Kidney (tissue), 14 donors: ENCODE results near the gene RAE1. TPM values are rescaled to one million over a fixed set of nuclear protein-coding genes. Genes with fewer than 3 reads are reported as not detected.
A peak's percentile ranks its signal among the peaks of the same experiment; 100 is the strongest.

ENCODE experiments used
- DNase-seq, 5 donors: peaks; one replicate each; pipeline ENCODE4 v3.0.0-alpha.2; 2013 to 2020
- FAIRE-seq: peaks from 2 replicates; lab custom pipeline; 2012; peaks lifted over from hg19 to GRCh38; lab: Jason Lieb, UNC
- H3K27ac ChIP-seq, 2 donors: one replicate each; pipeline ENCODE4 v1.7.0; 2013; ENCODE audit warnings: low read depth in 2 of 2, low read length in 2 of 2, inconsistent platforms in 1 of 2
- H3K27me3 ChIP-seq: one replicate; pipeline ENCODE4 v1.7.1; 2013; ENCODE audit warnings: low read length, inconsistent platforms; ENCODE audit not compliant: control insufficient read depth, insufficient read depth
- H3K36me3 ChIP-seq, 3 donors: one replicate each; pipeline versions ENCODE4 v1.7.0 to v1.7.1; 2013; ENCODE audit warnings: low read length in 3 of 3, control low read depth in 1 of 3, inconsistent platforms in 1 of 3; ENCODE audit not compliant: insufficient read depth in 3 of 3, control insufficient read depth in 2 of 3
- H3K4me1 ChIP-seq, 3 donors: one replicate each; pipeline versions ENCODE4 v1.7.0 to v1.7.1; 2013; ENCODE audit warnings: low read length in 3 of 3, inconsistent platforms in 1 of 3, low read depth in 1 of 3; ENCODE audit not compliant: control insufficient read depth in 2 of 3, insufficient read depth in 2 of 3
- H3K4me3 ChIP-seq, 3 donors: one replicate each; pipeline versions ENCODE4 v1.7.0 to v1.8.1; 2013; ENCODE audit warnings: low read length in 3 of 3, control low read depth in 1 of 3, inconsistent platforms in 1 of 3
- H3K9ac ChIP-seq, 3 donors: one replicate each; pipeline versions ENCODE4 v1.7.0 to v1.7.1; 2013; ENCODE audit warnings: low read length in 3 of 3, control low read depth in 1 of 3, inconsistent platforms in 1 of 3
- H3K9me3 ChIP-seq, 3 donors: one replicate each; pipeline versions ENCODE4 v1.7.0 to v1.7.1; 2013; ENCODE audit warnings: low read length in 3 of 3, control low read depth in 1 of 3, inconsistent platforms in 1 of 3; ENCODE audit not compliant: control insufficient read depth in 2 of 3, insufficient read depth in 1 of 3
- CTCF ChIP-seq: IDR thresholded peaks from 3 replicates; pipeline ENCODE4 v1.5.1; 2012; ENCODE audit warnings: mild to moderate bottlenecking, moderate library complexity, borderline replicate concordance; ENCODE audit not compliant: insufficient read depth; ENCODE audit errors: extremely low read depth
- intact Hi-C: fragments of 100-400 bp; cut with DNase I; formaldehyde crosslinking; loops from one replicate; pipeline ENCODE4 v1.11.1; 2022
- polyA plus RNA-seq: library from polyadenylated mRNA; stranded (reverse); fragments of 350-450 nt; fragmentation: Illumina TruSeq; extraction: RNeasy Lipid Tissue Mini Kit (QIAGEN cat#74804); gene quantifications from one replicate; pipeline ENCODE4 v1.2.3, GENCODE V29; 2014; ENCODE audit warnings: low read depth, low replicate concordance; ENCODE audit not compliant: insufficient read depth
- total RNA-seq: library from RNA; stranded (reverse); fragmentation: NEBNext Ultra II Directional; extraction: Animal tissue kit (Norgen Biotek cat#: 25700); gene quantifications from one replicate; pipeline ENCODE4 v1.2.1, GENCODE V29; 2021
- donor health status: control.
- donor health status: control.
- donor health status: control.
- donor health status: control.
- donor health status: control.
- donor health status: DM: yes; HTN: yes; CAD: no.
- donor health status: Normal renal cell carcinoma (clear cell type).

The RAE1 gene
- total and polyA plus RNA-seq, 2 donors from 2014 or later: 19.5 to 26.3 TPM

DNA sequence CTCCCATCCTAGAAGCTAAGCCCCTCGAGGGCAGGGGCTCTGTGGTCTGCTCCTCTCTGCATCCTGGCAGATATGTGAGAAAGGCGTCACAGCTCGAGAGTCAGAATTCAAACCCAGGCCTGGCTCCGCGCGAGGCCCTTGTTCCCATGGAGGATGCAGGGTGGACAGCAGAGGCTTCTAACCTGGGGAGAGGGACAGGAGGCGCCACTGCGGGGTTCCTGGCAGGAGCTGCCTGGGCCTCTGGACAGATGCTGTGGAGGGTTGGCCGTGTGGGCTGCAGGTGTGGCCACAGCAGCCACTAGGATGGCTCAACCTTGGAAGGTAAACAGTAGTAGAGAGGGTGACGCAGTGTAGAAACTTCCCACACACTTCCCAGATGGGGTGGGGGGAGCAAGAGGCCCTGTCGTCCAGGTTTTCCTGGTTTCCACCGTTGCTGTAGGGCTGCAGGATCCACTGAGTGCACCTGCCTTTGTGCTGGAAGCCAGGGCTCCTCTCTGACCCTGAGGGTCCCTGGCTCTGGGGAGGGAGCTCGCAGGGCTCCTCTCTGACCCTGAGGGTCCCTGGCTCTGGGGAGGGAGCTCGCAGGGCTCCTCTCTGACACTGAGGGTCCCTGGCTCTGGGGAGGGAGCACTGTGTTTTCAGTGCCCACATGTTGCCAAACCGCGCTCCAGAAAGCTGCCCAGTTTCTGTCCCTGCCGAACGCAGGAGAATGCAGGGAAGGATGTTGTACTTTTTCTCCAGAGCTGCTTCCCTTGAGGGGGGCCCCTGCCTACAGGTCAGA, 54.4 kb downstream of the RAE1 start:
- Histone ChIP-seq H3K4me1 (peaks cover 0 to 7% (median 0%) of the 10 kb centered on the region in 3 donors), H3K4me3 (no peak overlapping the region), H3K9me3 (no peaks in the 10 kb centered on the region), H3K9ac (no peak overlapping the region), H3K27ac (no peak overlapping the region), H3K27me3 (no peaks in the 10 kb centered on the region), H3K36me3 (peaks cover 0 to 15% (median 2%) of the 10 kb centered on the region in 3 donors)
- intact Hi-C loops: no loop called here
- TF ChIP-seq CTCF: no peak
- DNase-seq (peak in 1 of 5 donors; percentile 62), FAIRE-seq (no peak)

- Histone ChIP-seq H3K9me3 (no peaks in the 10 kb centered on the region), H3K27me3 (no peaks in the 10 kb centered on the region), H3K4me3 (no peak overlapping the region), H3K9ac (no peak overlapping the region), H3K4me1 (no peaks in the 10 kb centered on the region), H3K36me3 (peaks cover 0 to 12% (median 2%) of the 10 kb centered on the region in 3 donors), H3K27ac (no peak overlapping the region)
- FAIRE-seq: no peak
- peak in 1 of 5 donors; percentile 69 for DNase-seq
- no peak for TF ChIP-seq CTCF
- intact Hi-C loops: no loop called here
These were observed 56.5 kb downstream of the RAE1 start for GRCh38 chr20:57407541-57407956.

GRCh38 chr20:57408131-57408530, 57.1 kb downstream of the RAE1 start:
- no peak for TF ChIP-seq CTCF
- no peak overlapping the region for H3K4me3 ChIP-seq
- H3K36me3 ChIP-seq: peaks cover 0 to 11% (median 2%) of the 10 kb centered on the region in 3 donors
- H3K27ac ChIP-seq: no peak overlapping the region
- no peaks in the 10 kb centered on the region for H3K4me1 ChIP-seq
- intact Hi-C loops: no loop called here
- no peaks in the 10 kb centered on the region for H3K9me3 ChIP-seq
- no peak overlapping the region for H3K9ac ChIP-seq
- DNase-seq: peak in 4 of 5 donors; percentile 78 to 89 (median 83)
- no peak for FAIRE-seq
- no peaks in the 10 kb centered on the region for H3K27me3 ChIP-seq
